Breast epithelium (tissue), 4 donors: ENCODE measurements around the gene GRM1. TPM values are rescaled to one million over a fixed set of nuclear protein-coding genes. Genes with fewer than 3 reads are reported as not detected.

Experiments
- DNase-seq, 2 donors: peaks; one replicate each; pipeline ENCODE4 v3.0.0-alpha.2; 2019; ENCODE audit warnings: low spot score in 2 of 2
- H3K27ac ChIP-seq, 2 donors: fragments of 200-600 bp; sonication (generic) in 1 of 2; one replicate each; pipeline ENCODE4 v1.5.1; 2016 to 2019; ENCODE audit warnings: mild to moderate bottlenecking in 1 of 2
- H3K27me3 ChIP-seq, 2 donors: fragments of 200-600 bp; sonication (generic) in 1 of 2; one replicate each; pipeline versions ENCODE4 v1.5.1 to v1.6.0; 2017 to 2019; ENCODE audit warnings: control low read depth in 1 of 2, mild to moderate bottlenecking in 1 of 2
- H3K36me3 ChIP-seq: fragments of 200-600 bp; one replicate; pipeline ENCODE4 v1.5.1; 2019
- H3K4me1 ChIP-seq, 2 donors: fragments of 200-600 bp; sonication (generic); one replicate each; pipeline ENCODE4 v1.5.1; 2016 to 2019; ENCODE audit warnings: control low read depth in 1 of 2
- H3K4me3 ChIP-seq, 3 donors: fragments of 200-600 bp; sonication (generic); 1 replicate in 2 of 3; 2 replicates in 1 of 3; pipeline ENCODE4 v1.5.1; 2016 to 2019; ENCODE audit warnings: mild to moderate bottlenecking in 3 of 3, moderate library complexity in 2 of 3
- H3K9me3 ChIP-seq, 2 donors: fragments of 200-600 bp; sonication (generic) in 1 of 2; one replicate each; pipeline ENCODE4 v1.5.1; 2016 to 2019; ENCODE audit warnings: control low read depth in 1 of 2
- CTCF ChIP-seq, 3 donors: fragments of 450-650 bp; IDR thresholded peaks; one replicate each; pipeline ENCODE4 v1.5.1; 2016 to 2017; ENCODE audit warnings: antibody characterized with exemption in 3 of 3, mild to moderate bottlenecking in 3 of 3, moderate library complexity in 3 of 3
- POLR2A ChIP-seq: fragments of 450-650 bp; IDR thresholded peaks from one replicate; pipeline ENCODE4 v1.6.1; 2016; ENCODE audit warnings: antibody characterized with exemption, mild to moderate bottlenecking, moderate library complexity
- POLR2AphosphoS5 ChIP-seq, 3 donors: sonication (generic); formaldehyde crosslinking; IDR thresholded peaks; one replicate each; pipeline ENCODE4 v1.6.1; 2017; ENCODE audit warnings: antibody characterized with exemption in 3 of 3
- intact Hi-C: fragments of 100-400 bp; cut with DNase I; formaldehyde crosslinking; loops from one replicate; pipeline ENCODE4 v1.15.1; 2023; ENCODE audit warnings: low total_unique reads
- total RNA-seq, 3 donors: library from RNA; depleted of rRNA; stranded (reverse); fragments of >200 nt; gene quantifications; one replicate each; pipeline ENCODE4 v1.1.0, GENCODE V29; 2016

The GRM1 gene
- total RNA-seq, 3 donors from 2014 or later = 0.15 to 0.16 TPM; not detected in 1

- peaks cover 0 to 29% of the 10 kb centered on the region in 2 donors for H3K9me3 ChIP-seq
- no peak for TF ChIP-seq POLR2AphosphoS5 (IDR thresholded peaks at IDR 0.05)
- no peak for TF ChIP-seq CTCF (IDR thresholded peaks at IDR 0.05)
- TF ChIP-seq POLR2A = no peak
- intact Hi-C loops = no loop called here
Observed at GRCh38 chr6:146041282-146041681, 12.4 kb downstream of the GRM1 start.

GRCh38 chr6:146047371-146047770 lies 18.5 kb downstream of the GRM1 start:
- intact Hi-C loops = no loop called here

More at GRCh38 chr6:146041282-146041681, 12.4 kb downstream of the GRM1 start:
- no peak for DNase-seq
- H3K36me3 ChIP-seq = no peaks in the 10 kb centered on the region
- H3K27ac ChIP-seq = no peak overlapping the region
- H3K27me3 ChIP-seq = no peaks in the 10 kb centered on the region
- H3K4me1 ChIP-seq = no peaks in the 10 kb centered on the region
- no peak overlapping the region for H3K4me3 ChIP-seq

GRCh38 chr6:146050168-146050567 lies 21.3 kb downstream of the GRM1 start:
- H3K9me3 ChIP-seq = no peaks in the 10 kb centered on the region
- DNase-seq = no peak
- no peak overlapping the region for H3K4me3 ChIP-seq
- H3K4me1 ChIP-seq = no peaks in the 10 kb centered on the region
- TF ChIP-seq POLR2AphosphoS5 (IDR thresholded peaks at IDR 0.05) (no peak), CTCF (IDR thresholded peaks at IDR 0.05) (no peak), POLR2A (no peak)
- intact Hi-C loops = no loop called here
- H3K36me3 ChIP-seq = no peaks in the 10 kb centered on the region
- no peaks in the 10 kb centered on the region for H3K27me3 ChIP-seq
- no peak overlapping the region for H3K27ac ChIP-seq

More at GRCh38 chr6:146047371-146047770, 18.5 kb downstream of the GRM1 start:
- Histone ChIP-seq H3K27ac (no peak overlapping the region), H3K4me3 (no peak overlapping the region), H3K4me1 (no peaks in the 10 kb centered on the region), H3K36me3 (no peaks in the 10 kb centered on the region), H3K9me3 (no peaks in the 10 kb centered on the region), H3K27me3 (no peaks in the 10 kb centered on the region)
- no peak for DNase-seq
- TF ChIP-seq POLR2AphosphoS5 (IDR thresholded peaks at IDR 0.05) = no peak

GRCh38 chr6:146056506-146056905 lies 27.6 kb downstream of the GRM1 start:
- Histone ChIP-seq H3K27ac (no peak overlapping the region), H3K4me1 (no peaks in the 10 kb centered on the region), H3K36me3 (no peaks in the 10 kb centered on the region), H3K9me3 (peaks cover 0 to 2% of the 10 kb centered on the region in 2 donors), H3K27me3 (no peaks in the 10 kb centered on the region), H3K4me3 (no peak overlapping the region)
- DNase-seq = no peak
- intact Hi-C loops = no loop called here
- TF ChIP-seq POLR2AphosphoS5 (IDR thresholded peaks at IDR 0.05) = no peak
- TF ChIP-seq POLR2A = no peak
- TF ChIP-seq CTCF (IDR thresholded peaks at IDR 0.05) = no peak

GRCh38 chr6:146065690-146066089 lies 36.8 kb downstream of the GRM1 start:
- Histone ChIP-seq H3K4me1 (no peaks in the 10 kb centered on the region), H3K27ac (no peak overlapping the region), H3K27me3 (no peaks in the 10 kb centered on the region), H3K9me3 (no peaks in the 10 kb centered on the region), H3K36me3 (no peaks in the 10 kb centered on the region), H3K4me3 (no peak overlapping the region)
- no peak for DNase-seq
- no peak for TF ChIP-seq CTCF (IDR thresholded peaks at IDR 0.05)
- TF ChIP-seq POLR2A = no peak
- TF ChIP-seq POLR2AphosphoS5 (IDR thresholded peaks at IDR 0.05) = no peak
- intact Hi-C loops = no loop called here

- no peaks in the 10 kb centered on the region for H3K36me3 ChIP-seq
Observed at GRCh38 chr6:146066506-146066905, 37.6 kb downstream of the GRM1 start.

More at GRCh38 chr6:146066506-146066905, 37.6 kb downstream of the GRM1 start:
- intact Hi-C loops = no loop called here
- Histone ChIP-seq H3K4me1 (no peaks in the 10 kb centered on the region), H3K27me3 (no peaks in the 10 kb centered on the region), H3K9me3 (no peaks in the 10 kb centered on the region), H3K27ac (no peak overlapping the region), H3K4me3 (no peak overlapping the region)
- TF ChIP-seq POLR2A = no peak
- no peak for TF ChIP-seq CTCF (IDR thresholded peaks at IDR 0.05)
- no peak for TF ChIP-seq POLR2AphosphoS5 (IDR thresholded peaks at IDR 0.05)
- DNase-seq = no peak
